Measurements from ENCODE around the gene CYSRT1.

The CYSRT1 gene

DNA sequence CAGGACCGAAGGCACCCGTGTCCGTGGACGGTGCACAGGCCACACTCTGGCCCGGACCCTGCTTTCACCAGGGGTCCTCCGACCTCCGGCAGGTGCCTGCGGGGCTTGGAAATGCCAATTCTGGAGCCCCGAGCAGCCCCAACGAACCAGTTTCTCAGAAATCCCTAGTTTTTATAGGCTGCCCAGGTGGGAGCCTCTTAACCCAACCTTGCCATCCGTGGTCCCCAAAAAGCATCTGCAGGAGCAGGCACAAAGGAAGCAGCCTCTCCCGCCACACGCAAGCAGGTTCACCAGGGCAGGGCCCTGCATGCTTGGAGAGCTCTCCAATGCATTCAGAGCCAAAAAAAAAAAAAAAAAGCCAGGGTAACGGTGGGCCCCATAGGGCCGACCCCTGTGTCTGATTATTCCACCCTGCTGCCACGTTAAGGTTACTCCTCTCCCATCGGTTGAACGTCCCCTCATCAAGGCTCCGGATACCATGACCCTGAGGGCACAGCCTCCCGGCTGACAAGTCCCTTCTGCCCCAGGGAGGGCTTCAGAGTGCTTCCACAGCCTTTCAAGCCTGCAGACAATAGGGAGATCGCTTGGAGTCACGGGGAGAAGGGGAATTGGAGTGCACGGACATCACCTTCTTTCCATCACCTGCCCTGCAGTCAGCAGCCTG, 23.6 kb upstream of the CYSRT1 start:
- TF ChIP-seq, protein P1, sequence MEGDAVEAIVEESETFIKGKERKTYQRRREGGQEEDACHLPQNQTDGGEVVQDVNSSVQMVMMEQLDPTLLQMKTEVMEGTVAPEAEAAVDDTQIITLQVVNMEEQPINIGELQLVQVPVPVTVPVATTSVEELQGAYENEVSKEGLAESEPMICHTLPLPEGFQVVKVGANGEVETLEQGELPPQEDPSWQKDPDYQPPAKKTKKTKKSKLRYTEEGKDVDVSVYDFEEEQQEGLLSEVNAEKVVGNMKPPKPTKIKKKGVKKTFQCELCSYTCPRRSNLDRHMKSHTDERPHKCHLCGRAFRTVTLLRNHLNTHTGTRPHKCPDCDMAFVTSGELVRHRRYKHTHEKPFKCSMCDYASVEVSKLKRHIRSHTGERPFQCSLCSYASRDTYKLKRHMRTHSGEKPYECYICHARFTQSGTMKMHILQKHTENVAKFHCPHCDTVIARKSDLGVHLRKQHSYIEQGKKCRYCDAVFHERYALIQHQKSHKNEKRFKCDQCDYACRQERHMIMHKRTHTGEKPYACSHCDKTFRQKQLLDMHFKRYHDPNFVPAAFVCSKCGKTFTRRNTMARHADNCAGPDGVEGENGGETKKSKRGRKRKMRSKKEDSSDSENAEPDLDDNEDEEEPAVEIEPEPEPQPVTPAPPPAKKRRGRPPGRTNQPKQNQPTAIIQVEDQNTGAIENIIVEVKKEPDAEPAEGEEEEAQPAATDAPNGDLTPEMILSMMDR (IDR thresholded peaks at IDR 0.05; ENCODE audit: low read length, missing control alignments), result no peak
- DNase-seq (ENCODE audit: low read depth), result no peak
- peak overlapping the region; percentile 69 for H3K4me3 ChIP-seq (replicated peaks; ENCODE audit: low read depth, low read length)

- no peak for DNase-seq (ENCODE audit: low read depth)
- H3K4me3 ChIP-seq (replicated peaks; ENCODE audit: low read depth, low read length), result no peak overlapping the region
- TF ChIP-seq, protein P1 (IDR thresholded peaks at IDR 0.05; ENCODE audit: low read length, missing control alignments), result no peak
Observed at GRCh38 chr9:137202966-137203365, 22.0 kb upstream of the CYSRT1 start.

DNA sequence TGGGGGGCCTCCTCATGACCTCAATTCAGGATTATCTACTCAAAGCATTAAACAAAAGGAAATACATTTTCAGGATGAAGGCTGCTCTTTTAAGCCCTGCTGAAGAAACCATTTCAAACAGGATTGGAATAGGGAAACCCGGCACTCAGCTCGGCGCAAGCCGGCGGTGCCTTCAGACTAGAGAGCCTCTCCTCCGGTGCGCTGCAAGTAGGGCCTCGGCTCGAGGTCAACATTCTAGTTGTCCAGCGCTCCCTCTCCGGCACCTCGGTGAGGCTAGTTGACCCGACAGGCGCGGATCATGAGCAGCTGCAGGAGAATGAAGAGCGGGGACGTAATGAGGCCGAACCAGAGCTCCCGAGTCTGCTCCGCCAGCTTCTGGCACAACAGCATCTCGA, 20.2 kb upstream of the CYSRT1 start:
- peak overlapping the region; percentile 91 for H3K4me3 ChIP-seq (replicated peaks; ENCODE audit: low read depth, low read length)
- TF ChIP-seq, protein P1 (IDR thresholded peaks at IDR 0.05; ENCODE audit: low read length, missing control alignments), result no peak
- no peak for DNase-seq (ENCODE audit: low read depth)

DNA sequence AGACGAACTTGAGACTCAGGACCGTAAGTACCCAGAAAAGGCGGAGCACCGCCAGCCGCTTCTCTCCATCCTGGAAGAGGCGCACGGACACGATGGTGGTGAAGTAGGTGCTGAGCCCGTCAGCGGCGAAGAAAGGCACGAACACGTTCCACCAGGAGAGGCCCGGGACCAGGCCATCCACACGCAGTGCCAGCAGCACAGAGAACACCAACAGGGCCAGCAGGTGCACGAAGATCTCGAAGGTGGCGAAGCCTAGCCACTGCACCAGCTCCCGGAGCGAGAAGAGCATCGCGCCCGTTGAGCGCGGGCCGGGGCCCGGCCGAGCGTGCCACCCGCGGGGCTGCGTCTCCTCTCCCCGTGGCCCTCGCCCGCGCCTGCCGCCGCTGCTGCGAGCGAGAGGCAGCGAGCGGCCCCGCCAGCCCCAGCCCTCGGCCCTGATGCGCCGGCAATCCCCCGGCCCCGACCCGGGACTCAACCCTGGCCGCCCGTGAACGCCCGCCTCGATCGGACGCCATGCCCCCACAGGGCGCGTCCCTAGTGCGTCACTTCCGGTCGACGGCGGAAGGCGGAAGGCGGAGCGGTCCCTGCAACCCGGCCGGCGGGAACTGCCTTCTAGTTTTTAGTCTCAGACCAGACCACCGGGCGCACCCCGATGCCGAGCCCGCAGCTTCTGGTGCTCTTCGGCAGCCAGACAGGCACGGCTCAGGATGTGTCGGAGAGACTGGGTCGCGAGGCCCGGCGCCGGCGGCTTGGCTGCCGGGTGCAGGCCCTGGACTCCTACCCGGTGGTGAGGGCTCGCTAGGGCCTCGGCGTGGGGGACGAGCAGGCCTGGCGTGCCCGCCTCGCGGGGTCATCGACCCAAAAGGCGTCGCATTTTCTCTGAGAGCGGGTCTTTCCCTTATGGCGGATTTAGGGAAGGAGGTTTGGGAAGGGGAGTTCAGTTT, 19.6 kb upstream of the CYSRT1 start, which contains the start of the genes NDOR1 and TMEM203:
TSS of gene NDOR1 (plus strand) at position 575 of the 944 bp plus-strand sequence. CDS start at position 653, 78 bp downstream.
TSS of gene TMEM203 (minus strand) at position 523 of the 944 bp plus-strand sequence. CDS start at position 289, 234 bp downstream.
- TF ChIP-seq, protein P1 (IDR thresholded peaks at IDR 0.05; ENCODE audit: low read length, missing control alignments), result no peak
- DNase-seq (ENCODE audit: low read depth), result peak; percentile 80
- H3K4me3 ChIP-seq (replicated peaks; ENCODE audit: low read depth, low read length), result peak within 1 kb of the TSS; percentile 91

GRCh38 chr9:137206602-137207001, 18.4 kb upstream of the CYSRT1 start:
- TF ChIP-seq, protein P1 (IDR thresholded peaks at IDR 0.05; ENCODE audit: low read length, missing control alignments), result no peak
- peak overlapping the region; percentile 91 for H3K4me3 ChIP-seq (replicated peaks; ENCODE audit: low read depth, low read length)

GRCh38 chr9:137211532-137211931, 13.4 kb upstream of the CYSRT1 start:
- no peak for DNase-seq (ENCODE audit: low read depth)
- TF ChIP-seq, protein P1 (IDR thresholded peaks at IDR 0.05; ENCODE audit: low read length, missing control alignments), result no peak
- H3K4me3 ChIP-seq (replicated peaks; ENCODE audit: low read depth, low read length), result no peak overlapping the region

More at GRCh38 chr9:137206602-137207001, 18.4 kb upstream of the CYSRT1 start:
- DNase-seq (ENCODE audit: low read depth), result no peak
